HUES64 (cell line): ENCODE data around the gene TGFBR1. TPM values are rescaled to one million over a fixed set of nuclear protein-coding genes. Genes with fewer than 3 reads are reported as not detected.

Source experiments
- H3K27ac ChIP-seq: 2 replicates; pipeline ENCODE4 v1.7.0; 2013; ENCODE audit warnings: low read depth, low read length, inconsistent platforms
- H3K27me3 ChIP-seq: 2 replicates; pipeline ENCODE4 v1.6.1; 2013; ENCODE audit warnings: mild to moderate bottlenecking, low read length; ENCODE audit not compliant: insufficient read depth
- H3K36me3 ChIP-seq: 2 replicates; pipeline ENCODE4 v1.6.1; 2013; ENCODE audit warnings: mild to moderate bottlenecking, low read length; ENCODE audit not compliant: insufficient read depth
- H3K4me1 ChIP-seq: 2 replicates; pipeline ENCODE4 v1.6.1; 2013; ENCODE audit warnings: mild to moderate bottlenecking, low read length, moderate library complexity; ENCODE audit not compliant: insufficient read depth
- H3K4me3 ChIP-seq: 2 replicates; pipeline ENCODE4 v1.5.1; 2013; ENCODE audit warnings: mild to moderate bottlenecking, low read length, moderate library complexity
- H3K9ac ChIP-seq: 2 replicates; pipeline ENCODE4 v1.6.1; 2013; ENCODE audit warnings: mild to moderate bottlenecking, low read depth, low read length
- H3K9me3 ChIP-seq: 2 replicates; pipeline ENCODE4 v1.6.1; 2013; ENCODE audit warnings: low read depth, low read length; ENCODE audit not compliant: insufficient read depth
- WGBS: fragments of 150-250, 120-280 bp; methylation state at CpG from one replicate; pipeline ENCODE4 v1.1.7; 2013; ENCODE audit warnings: missing lambda C conversion rate; 5-methylcytosine and 5-hydroxymethylcytosine counted together
- polyA plus RNA-seq, 2 experiments: library from polyadenylated mRNA; stranded (reverse); fragments of 50-300 nt; gene quantifications; one replicate each; pipeline ENCODE4 v1.2.3, GENCODE V29; 2013

TGFBR1 gene
- polyA plus RNA-seq (2013, experiment 1 of 2) = 31.8 TPM
- polyA plus RNA-seq (2013, experiment 2 of 2) = 39.0 TPM

- peak within 1 kb of the TSS; percentile 81 for H3K9ac ChIP-seq
- peak within 1 kb of the TSS; percentile 92 for H3K4me3 ChIP-seq
- H3K36me3 ChIP-seq = no peaks in the 10 kb centered on the region
- H3K27me3 ChIP-seq = peaks cover 14% of the 10 kb centered on the region
- peak within 1 kb of the TSS; percentile 29; the same call in 1 of the 2 replicates for H3K27ac ChIP-seq
- peaks cover 29% of the 10 kb centered on the region for H3K4me1 ChIP-seq
- no peaks in the 10 kb centered on the region; the same call in 1 of the 2 replicates for H3K9me3 ChIP-seq
- WGBS = under 1% methylated on average over 60 of the region's 60 CpGs
Measured at GRCh38 chr9:99104459-99105151, at the start of gene TGFBR1. Gene TGFBR1, plus strand, starts transcription at chr9:99105113. Its CDS starts 93 bp downstream, at chr9:99105206.

- Histone ChIP-seq H3K4me3 (no peak overlapping the region), H3K27ac (no peak overlapping the region), H3K9me3 (no peaks in the 10 kb centered on the region), H3K36me3 (no peaks in the 10 kb centered on the region), H3K27me3 (no peaks in the 10 kb centered on the region), H3K4me1 (no peaks in the 10 kb centered on the region), H3K9ac (no peak overlapping the region)
- WGBS = 100% methylated on average over 1 of the region's 1 CpG
Measured at GRCh38 chr9:99055384-99055783, 49.5 kb upstream of the TGFBR1 start.

GRCh38 chr9:99056186-99056585 lies 48.7 kb upstream of the TGFBR1 start:
- WGBS = 91% methylated on average over 6 of the region's 6 CpGs
- Histone ChIP-seq H3K4me1 (no peaks in the 10 kb centered on the region), H3K36me3 (no peaks in the 10 kb centered on the region), H3K9ac (no peak overlapping the region), H3K27me3 (no peaks in the 10 kb centered on the region), H3K9me3 (no peaks in the 10 kb centered on the region), H3K4me3 (no peak overlapping the region), H3K27ac (no peak overlapping the region)

GRCh38 chr9:99056886-99057664 lies 47.8 kb upstream of the TGFBR1 start:
- no peaks in the 10 kb centered on the region for H3K9me3 ChIP-seq
- WGBS = 96% methylated on average over 5 of the region's 5 CpGs
- H3K27ac ChIP-seq = no peak overlapping the region
- no peaks in the 10 kb centered on the region for H3K36me3 ChIP-seq
- H3K9ac ChIP-seq = no peak overlapping the region
- no peak overlapping the region for H3K4me3 ChIP-seq
- no peaks in the 10 kb centered on the region for H3K27me3 ChIP-seq
- no peaks in the 10 kb centered on the region for H3K4me1 ChIP-seq

- Histone ChIP-seq H3K4me3 (no peak overlapping the region), H3K27me3 (no peaks in the 10 kb centered on the region), H3K36me3 (no peaks in the 10 kb centered on the region), H3K9me3 (no peaks in the 10 kb centered on the region), H3K9ac (no peak overlapping the region), H3K27ac (no peak overlapping the region), H3K4me1 (no peaks in the 10 kb centered on the region)
- 88% methylated on average over 7 of the region's 7 CpGs for WGBS
Measured at GRCh38 chr9:99057665-99058625, 47.0 kb upstream of the TGFBR1 start.

- H3K9ac ChIP-seq = no peak overlapping the region
- H3K4me3 ChIP-seq = no peak overlapping the region
- no peaks in the 10 kb centered on the region for H3K36me3 ChIP-seq
- 91% methylated on average over 8 of the region's 8 CpGs for whole genome bisulfite sequencing
- H3K4me1 ChIP-seq = no peaks in the 10 kb centered on the region
- no peaks in the 10 kb centered on the region for H3K27me3 ChIP-seq
- no peaks in the 10 kb centered on the region for H3K9me3 ChIP-seq
- no peak overlapping the region for H3K27ac ChIP-seq
Measured at GRCh38 chr9:99058964-99059921, 45.7 kb upstream of the TGFBR1 start.

- WGBS = 98% methylated on average over 2 of the region's 2 CpGs
- H3K27me3 ChIP-seq = no peaks in the 10 kb centered on the region
- H3K4me3 ChIP-seq = no peak overlapping the region
- H3K27ac ChIP-seq = no peak overlapping the region
- no peaks in the 10 kb centered on the region for H3K9me3 ChIP-seq
- H3K36me3 ChIP-seq = no peaks in the 10 kb centered on the region
- no peaks in the 10 kb centered on the region for H3K4me1 ChIP-seq
- H3K9ac ChIP-seq = no peak overlapping the region
Measured at GRCh38 chr9:99060621-99061020, 44.3 kb upstream of the TGFBR1 start.

GRCh38 chr9:99062549-99062948 lies 42.4 kb upstream of the TGFBR1 start:
- H3K9ac ChIP-seq = no peak overlapping the region
- H3K27me3 ChIP-seq = no peaks in the 10 kb centered on the region
- 94% methylated on average over 1 of the region's 1 CpG for WGBS
- H3K27ac ChIP-seq = no peak overlapping the region
- no peaks in the 10 kb centered on the region for H3K36me3 ChIP-seq
- H3K9me3 ChIP-seq = no peaks in the 10 kb centered on the region
- no peaks in the 10 kb centered on the region for H3K4me1 ChIP-seq
- no peak overlapping the region for H3K4me3 ChIP-seq

- no peak overlapping the region for H3K9ac ChIP-seq
- no peaks in the 10 kb centered on the region for H3K27me3 ChIP-seq
- no peak overlapping the region for H3K27ac ChIP-seq
- H3K9me3 ChIP-seq = no peaks in the 10 kb centered on the region
- H3K36me3 ChIP-seq = no peaks in the 10 kb centered on the region
- no peaks in the 10 kb centered on the region for H3K4me1 ChIP-seq
- H3K4me3 ChIP-seq = no peak overlapping the region
- 97% methylated on average over 1 of the region's 1 CpG for WGBS
Measured at GRCh38 chr9:99063522-99063921, 41.4 kb upstream of the TGFBR1 start.

GRCh38 chr9:99066571-99066970 lies 38.3 kb upstream of the TGFBR1 start:
- WGBS = 76% methylated on average over 3 of the region's 3 CpGs
- Histone ChIP-seq H3K4me1 (no peaks in the 10 kb centered on the region), H3K9ac (no peak overlapping the region), H3K27ac (no peak overlapping the region), H3K36me3 (no peaks in the 10 kb centered on the region), H3K9me3 (no peaks in the 10 kb centered on the region), H3K27me3 (no peaks in the 10 kb centered on the region), H3K4me3 (no peak overlapping the region)
